Inflammatory macrophage treated with lipopolysaccharide for 1 hour (primary cell): ENCODE data around the gene TMEM185A.
"Not testable (repeated sequence)": the region's sequence is repeated elsewhere in the genome, so short reads cannot be mapped to it uniquely, and the experiment has no call there.

Experiments used
- DNase-seq, 2 donors: peaks; one replicate each; pipeline ENCODE4 v3.0.0-alpha.2; 2020 to 2022

Gene TMEM185A

GRCh38 chrX:149619662-149620061 lies 11.9 kb downstream of the TMEM185A start:
- not testable (repeated sequence) for DNase-seq

- no peak for DNase-seq
These were observed 12.7 kb downstream of the TMEM185A start for GRCh38 chrX:149618871-149619270.

GRCh38 chrX:149611623-149612175 lies 19.9 kb downstream of the TMEM185A start:
- DNase-seq: peak in 1 of 2 donors; percentile 2

- no peak for DNase-seq
These were observed 21.1 kb downstream of the TMEM185A start for GRCh38 chrX:149610511-149610910.

DNA sequence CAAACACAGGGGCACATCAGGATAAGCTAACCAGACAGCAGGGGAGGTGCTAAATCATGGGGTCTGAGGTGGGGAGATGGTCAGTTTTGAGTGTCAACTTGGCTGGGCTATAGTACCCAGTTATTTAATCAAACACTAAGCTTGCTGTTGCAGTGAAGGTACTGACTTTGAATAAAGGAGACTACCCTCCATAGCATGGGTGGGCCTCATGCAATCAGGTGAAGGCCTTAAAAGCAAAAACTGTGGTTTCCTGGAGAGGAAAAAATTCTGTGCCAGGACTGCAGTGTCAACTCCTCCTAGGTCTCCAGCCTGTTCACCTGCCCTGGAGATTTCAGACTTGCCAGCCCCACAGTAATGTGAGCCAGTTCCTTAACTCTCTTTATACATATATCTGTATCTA lies 23.9 kb downstream of the TMEM185A start:
- no peak for DNase-seq

- DNase-seq: not testable (repeated sequence)
These were observed 26.2 kb downstream of the TMEM185A start for GRCh38 chrX:149605248-149605885.

GRCh38 chrX:149598603-149599002 lies 33.0 kb downstream of the TMEM185A start:
- DNase-seq: not testable (repeated sequence)

- DNase-seq: not testable (repeated sequence)
These were observed 35.6 kb downstream of the TMEM185A start for GRCh38 chrX:149595943-149596342.

DNA sequence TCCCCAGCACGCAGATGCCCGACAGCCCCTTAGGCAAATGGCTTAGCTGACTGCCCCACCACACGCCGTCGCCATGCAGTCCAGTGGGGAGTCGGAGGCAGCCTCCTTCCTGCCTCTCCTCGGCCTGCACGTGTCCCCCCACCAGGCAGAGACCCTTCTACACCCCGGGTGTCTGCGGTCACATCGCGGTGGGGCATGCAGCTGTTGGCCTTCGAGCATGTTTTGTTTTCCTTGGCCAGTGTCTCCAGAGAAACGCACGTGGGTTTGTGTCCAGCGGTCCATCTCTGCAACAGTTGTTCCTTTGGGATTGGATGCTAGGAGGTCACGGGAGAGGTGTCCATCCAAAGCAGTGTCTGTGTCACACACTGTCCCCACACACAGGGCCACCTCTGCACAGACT lies 36.4 kb downstream of the TMEM185A start, which contains the start of gene HSFX2:
Gene HSFX2 (minus strand): TSS at position 101 of the 400 bp plus-strand sequence. CDS start 614 bp downstream, outside the sequence.
- DNase-seq: not testable (repeated sequence)

GRCh38 chrX:149590993-149591392 lies 40.6 kb downstream of the TMEM185A start:
- DNase-seq: not testable (repeated sequence)

DNA sequence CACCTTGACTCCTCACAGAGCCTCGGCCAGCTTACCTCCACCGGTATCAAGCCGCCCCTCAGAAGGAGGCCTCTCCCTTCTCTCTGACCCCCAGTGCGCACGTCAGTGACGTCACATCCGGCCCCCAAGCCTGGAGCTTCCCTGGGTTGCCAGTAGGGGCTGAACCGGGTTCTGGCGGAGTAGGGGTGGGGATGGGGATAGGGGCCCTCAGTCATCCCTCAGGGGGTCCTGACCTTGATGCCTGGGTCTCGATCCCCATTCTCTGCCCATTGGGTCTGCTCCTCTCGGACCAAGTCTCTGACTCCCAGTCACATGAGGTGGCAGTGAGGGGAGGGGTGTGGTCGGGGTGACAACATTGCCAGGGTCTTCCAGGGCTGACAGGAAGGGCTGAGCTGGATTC lies 44.2 kb downstream of the TMEM185A start, which contains the start of gene MAGEA9B:
Gene MAGEA9B (minus strand): TSS at position 101 of the 400 bp plus-strand sequence. CDS start 4,280 bp downstream, outside the sequence.
- not testable (repeated sequence) for DNase-seq

GRCh38 chrX:149585631-149586030 lies 46.0 kb downstream of the TMEM185A start:
- DNase-seq: not testable (repeated sequence)

- DNase-seq: not testable (repeated sequence)
These were observed 58.1 kb downstream of the TMEM185A start for GRCh38 chrX:149573456-149573855.

- DNase-seq: no peak
These were observed 58.8 kb downstream of the TMEM185A start for GRCh38 chrX:149572743-149573142.

GRCh38 chrX:149571770-149572169 lies 59.8 kb downstream of the TMEM185A start:
- DNase-seq: no peak

DNA sequence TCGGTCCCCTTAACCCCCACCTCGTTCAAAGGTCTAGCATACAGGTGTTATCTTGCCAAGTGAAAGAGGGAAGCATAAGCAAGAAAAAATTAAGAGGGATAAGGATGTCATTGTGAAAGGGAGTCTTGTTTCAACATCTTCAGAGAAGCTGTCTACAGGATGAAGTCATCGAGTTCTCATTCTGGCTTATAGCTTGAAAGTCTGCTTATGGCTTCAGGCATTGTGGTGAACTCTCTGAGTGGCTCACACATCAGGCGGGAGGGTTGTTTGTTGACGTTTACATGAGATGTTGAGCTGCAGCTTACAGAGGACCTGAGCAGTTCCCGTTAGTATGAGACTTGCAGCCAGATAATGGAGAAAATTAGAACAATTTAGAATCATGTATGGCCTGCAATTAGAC lies 60.9 kb downstream of the TMEM185A start:
- DNase-seq: peak in 1 of 2 donors; percentile 0

DNA sequence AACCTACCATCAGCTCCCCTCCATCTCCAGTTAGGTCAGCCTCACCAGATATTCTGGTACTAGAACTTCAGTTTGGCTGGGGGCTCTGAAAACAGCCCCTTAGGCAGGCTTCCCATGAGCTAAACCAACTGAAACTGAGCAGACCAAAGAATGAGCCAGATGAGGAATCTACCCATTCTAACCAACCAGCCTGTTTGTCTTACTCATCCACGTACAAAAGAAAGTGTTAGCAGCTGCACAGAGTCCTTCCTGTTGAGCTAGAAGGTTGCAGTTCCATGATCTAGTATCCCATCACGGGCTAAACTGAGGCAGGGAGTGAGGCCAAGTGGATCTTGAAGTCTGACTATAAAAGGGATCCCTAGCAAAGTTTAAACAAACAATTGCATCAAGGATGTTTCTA lies 61.8 kb downstream of the TMEM185A start:
- DNase-seq: no peak

- no peak for DNase-seq
These were observed 62.8 kb downstream of the TMEM185A start for GRCh38 chrX:149568701-149569296.

DNA sequence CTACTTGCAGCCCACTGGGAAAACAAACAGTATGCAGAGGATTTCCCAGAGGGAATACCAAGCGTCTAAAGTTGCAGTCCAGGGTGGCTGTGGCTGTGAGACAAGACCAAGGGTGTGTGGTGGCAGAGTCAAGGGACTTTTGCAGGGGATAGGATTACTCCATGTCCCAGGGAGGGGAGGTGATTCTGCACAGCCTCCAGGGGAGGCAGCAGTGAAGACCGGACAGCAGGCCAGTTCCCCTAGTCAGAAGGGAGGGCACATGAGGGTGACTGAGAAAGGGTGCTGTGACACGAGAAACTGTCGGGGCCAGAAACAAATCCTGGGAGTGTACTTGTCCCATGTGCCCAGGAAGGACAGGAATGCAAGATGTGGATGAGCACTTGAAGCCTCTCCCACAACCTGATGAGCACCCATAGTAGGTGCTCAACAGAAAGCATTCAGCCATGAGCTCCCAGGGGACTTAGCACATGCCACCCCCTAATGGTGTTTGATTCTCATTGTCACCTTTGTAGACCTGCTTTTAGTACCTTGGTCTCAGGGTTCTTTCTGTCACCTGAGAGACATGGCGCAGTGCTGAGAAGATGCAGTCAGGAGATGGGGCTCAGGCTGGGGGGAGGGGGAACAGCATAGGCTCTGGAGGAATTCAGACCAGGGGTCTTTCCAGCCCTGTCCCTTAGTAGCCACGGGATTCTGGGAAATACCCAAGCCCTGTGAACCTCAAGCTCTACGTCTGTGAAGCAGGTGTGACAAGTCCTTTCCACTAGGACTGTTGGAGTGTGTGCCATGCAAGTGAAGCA lies 63.8 kb downstream of the TMEM185A start:
- no peak for DNase-seq

DNA sequence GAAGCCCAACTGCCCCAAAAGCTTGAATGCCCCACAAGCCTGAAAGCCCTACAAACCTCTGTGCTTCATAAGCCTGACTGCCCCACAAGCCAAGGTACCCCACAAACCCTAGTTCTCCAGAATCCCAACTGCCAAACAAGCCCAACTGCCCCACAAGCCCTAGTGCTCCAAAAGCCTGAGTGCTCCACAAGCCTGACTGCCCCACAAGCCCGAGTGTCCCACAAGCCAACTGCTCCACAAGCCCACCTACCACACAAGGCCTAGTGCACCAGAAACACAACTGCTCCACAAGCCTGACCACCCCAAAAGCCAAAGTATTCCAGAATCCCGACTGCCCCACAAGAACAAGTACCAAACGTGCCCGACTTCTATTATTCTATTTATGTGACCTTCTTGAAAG lies 68.2 kb downstream of the TMEM185A start:
- no peak for DNase-seq

DNA sequence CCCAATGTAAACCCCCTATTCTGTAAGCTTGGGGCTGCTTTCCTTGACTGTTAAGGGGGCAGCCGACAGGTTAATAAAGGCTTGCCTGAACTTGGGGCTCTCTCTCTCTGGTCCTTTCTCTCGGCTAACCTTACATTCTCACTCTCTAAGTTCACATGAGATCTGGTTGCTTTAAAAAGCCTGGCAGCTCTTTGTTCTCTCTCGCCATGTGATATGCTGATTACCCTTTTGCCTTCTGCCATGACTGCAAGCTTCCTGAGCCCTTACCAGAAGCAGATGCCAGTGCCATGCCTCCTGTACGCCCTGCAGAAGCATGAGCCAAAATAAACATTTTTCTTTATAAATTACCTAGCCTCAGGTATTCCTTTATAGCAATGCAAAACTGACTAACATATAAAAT lies 76.3 kb downstream of the TMEM185A start:
- not testable (repeated sequence) for DNase-seq

DNA sequence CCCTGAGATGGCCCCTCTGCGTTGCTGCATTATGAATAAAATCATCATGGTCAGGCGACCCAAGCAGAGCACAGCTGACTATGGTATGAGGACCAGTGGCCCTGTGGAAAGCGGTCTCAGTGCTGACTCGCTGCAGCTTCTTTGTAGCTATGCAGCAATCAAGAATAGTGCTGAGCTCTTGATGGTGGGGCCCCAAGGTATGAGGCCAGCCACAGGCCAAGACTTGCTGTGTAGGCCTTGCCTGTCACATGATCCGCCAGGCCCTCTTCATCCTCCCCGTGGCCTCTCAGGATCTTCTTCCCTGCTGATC lies 79.7 kb downstream of the TMEM185A start:
- not testable (repeated sequence) for DNase-seq

GRCh38 chrX:149551245-149551938 lies 80.2 kb downstream of the TMEM185A start:
- DNase-seq: not testable (repeated sequence)
